ENCODE results near the gene PRLHR. TPM values are rescaled to one million over a fixed set of nuclear protein-coding genes. Genes with fewer than 3 reads are reported as not detected.

The PRLHR gene
- total RNA-seq, 4 donors from 2014 or later = not detected

DNA sequence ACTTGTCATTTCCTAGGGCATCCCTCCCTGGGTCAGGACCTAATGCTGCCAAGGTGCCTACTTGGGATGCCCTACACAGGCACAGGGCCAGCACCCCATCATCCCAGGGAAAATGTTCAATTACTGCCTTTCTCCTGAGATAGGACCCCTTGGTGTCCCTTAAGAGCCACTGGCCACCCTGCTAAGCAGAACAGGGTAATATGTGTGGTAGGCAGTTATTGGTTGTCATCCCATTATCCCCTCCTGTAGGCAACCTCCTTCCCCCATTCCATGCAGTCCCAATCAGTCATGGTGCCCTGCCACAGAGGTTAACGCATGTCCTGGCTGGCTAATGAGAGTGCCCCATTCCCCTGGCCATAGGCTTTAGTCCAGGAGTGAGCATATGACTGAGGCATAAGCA is 53.2 kb downstream of the PRLHR start:
- WGBS, 2 donors = 91 to 94% methylated on average over 1 of the region's 1 CpG
- no peak overlapping the region for H3K4me3 ChIP-seq (ENCODE audit: low read depth, poor library complexity, severe bottlenecking)
- intact Hi-C loops (cut with DNase I; ENCODE audit: low total_unique reads) = no loop called here
- TF ChIP-seq, protein P1, sequence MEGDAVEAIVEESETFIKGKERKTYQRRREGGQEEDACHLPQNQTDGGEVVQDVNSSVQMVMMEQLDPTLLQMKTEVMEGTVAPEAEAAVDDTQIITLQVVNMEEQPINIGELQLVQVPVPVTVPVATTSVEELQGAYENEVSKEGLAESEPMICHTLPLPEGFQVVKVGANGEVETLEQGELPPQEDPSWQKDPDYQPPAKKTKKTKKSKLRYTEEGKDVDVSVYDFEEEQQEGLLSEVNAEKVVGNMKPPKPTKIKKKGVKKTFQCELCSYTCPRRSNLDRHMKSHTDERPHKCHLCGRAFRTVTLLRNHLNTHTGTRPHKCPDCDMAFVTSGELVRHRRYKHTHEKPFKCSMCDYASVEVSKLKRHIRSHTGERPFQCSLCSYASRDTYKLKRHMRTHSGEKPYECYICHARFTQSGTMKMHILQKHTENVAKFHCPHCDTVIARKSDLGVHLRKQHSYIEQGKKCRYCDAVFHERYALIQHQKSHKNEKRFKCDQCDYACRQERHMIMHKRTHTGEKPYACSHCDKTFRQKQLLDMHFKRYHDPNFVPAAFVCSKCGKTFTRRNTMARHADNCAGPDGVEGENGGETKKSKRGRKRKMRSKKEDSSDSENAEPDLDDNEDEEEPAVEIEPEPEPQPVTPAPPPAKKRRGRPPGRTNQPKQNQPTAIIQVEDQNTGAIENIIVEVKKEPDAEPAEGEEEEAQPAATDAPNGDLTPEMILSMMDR (IDR thresholded peaks at IDR 0.05) = no peak
- no peak for TF ChIP-seq POLR2A (IDR thresholded peaks at IDR 0.05)
- DNase-seq (ENCODE audit: low spot score in 2 of 2) = no peak

DNA sequence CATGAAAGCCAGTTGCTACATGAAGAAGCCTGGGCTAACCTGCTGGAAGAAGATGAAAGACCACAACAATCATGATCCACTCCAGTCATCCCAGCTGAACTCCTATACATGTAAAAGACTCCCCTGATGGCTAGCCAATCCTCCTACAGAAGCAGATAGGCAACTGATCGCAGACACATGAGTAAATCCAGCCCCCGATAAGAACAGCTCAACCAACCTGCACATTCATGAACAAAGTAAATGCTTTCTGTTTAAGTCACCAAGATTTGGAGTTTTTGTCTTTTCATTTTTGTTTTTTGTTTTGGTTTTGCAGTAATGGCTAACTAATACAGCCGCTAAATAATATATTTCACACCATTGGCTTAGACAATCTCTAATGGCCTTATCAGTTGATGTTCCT is 53.7 kb downstream of the PRLHR start:
- DNase-seq (ENCODE audit: low spot score in 2 of 2) = no peak
- no peak overlapping the region for H3K4me3 ChIP-seq (ENCODE audit: low read depth, poor library complexity, severe bottlenecking)
- no peak for TF ChIP-seq POLR2A (IDR thresholded peaks at IDR 0.05)
- TF ChIP-seq, protein P1 (IDR thresholded peaks at IDR 0.05) = no peak
- 90 to 100% methylated on average over 3 of the region's 3 CpGs for WGBS, 2 donors
- intact Hi-C loops (cut with DNase I; ENCODE audit: low total_unique reads) = no loop called here

Other genes starting within 250 kb of the PRLHR start
- 10 to 100 TPM; 20.8 to 33.7 (median 28.2) TPM for gene CACUL1, start 159.3 kb upstream of the PRLHR start, total RNA-seq

All from lower leg skin (tissue), 4 donors.